HepG2 (cell line): Measurements from ENCODE around the gene PTPRC. TPM values are rescaled to one million over a fixed set of nuclear protein-coding genes. Genes with fewer than 3 reads are reported as not detected.
A peak's percentile ranks its signal among the peaks of the same experiment; 100 is the strongest.

Source experiments
- ATAC-seq: fragments of 200-7000 bp; cut with Tn5 transposase; 3 replicates; pipeline ENCODE4 v1.9.1; 2020; ENCODE audit warnings: mild to moderate bottlenecking, moderate library complexity
- BruUV-seq: library from RNA; stranded (reverse); fragments of 400-500 nt; replicated peaks from 2 replicates; lab custom pipeline; 2021; lab: Mats Ljungman, UMichigan
- CTCF ChIA-PET: fragments of 300-600 bp; formaldehyde crosslinking; extraction: SDS; loops from one replicate; lab custom pipeline; 2021; ENCODE audit warnings: low total read pairs, inconsistent platforms, low intra/inter-chr PET ratio; lab: Yijun Ruan, JAX
- POLR2A ChIA-PET: fragments of 350-600 bp; sonication (Branson Sonifier 250); formaldehyde crosslinking; loops from one replicate; lab custom pipeline; 2020; ENCODE audit warnings: antibody characterized with exemption, inconsistent platforms; lab: Yijun Ruan, JAX
- DNase-seq: peaks from one replicate; pipeline ENCODE4 v3.0.0-alpha.2; 2015; ENCODE audit warnings: low spot score
- FAIRE-seq: peaks from 3 replicates; lab custom pipeline; 2011; peaks lifted over from hg19 to GRCh38; lab: Jason Lieb, UNC
- H2AFZ ChIP-seq: one replicate; pipeline ENCODE4 v1.6.1; 2011; ENCODE audit warnings: low read length, inconsistent platforms
- H3K27ac ChIP-seq: fragments of 300-600 bp; 3 replicates; pipeline ENCODE4 v1.8.0; 2011; ENCODE audit warnings: mixed run types, mild to moderate bottlenecking, mixed read lengths, low read length, inconsistent platforms; ENCODE audit not compliant: insufficient read depth; ENCODE audit errors: extremely low read length
- H3K27me3 ChIP-seq, 2 experiments: fragments of 200-600 bp in 1 of 2; 2 replicates in 1 of 2; 3 replicates in 1 of 2; pipeline versions ENCODE4 v1.6.0 to v1.8.0; 2011; ENCODE audit warnings: low read length in 2 of 2, mild to moderate bottlenecking in 2 of 2, moderate library complexity in 2 of 2, inconsistent platforms in 1 of 2; ENCODE audit not compliant: insufficient read depth in 2 of 2, control insufficient read depth in 1 of 2
- H3K36me3 ChIP-seq, 2 experiments: fragments of 200-600 bp in 1 of 2; replicated peaks in 1 of 2; 2 replicates in 1 of 2; 3 replicates in 1 of 2; pipeline versions ENCODE4 v1.5.1 to v1.8.0; 2011; ENCODE audit warnings: low read length in 2 of 2, inconsistent platforms in 1 of 2; ENCODE audit not compliant: insufficient read depth in 2 of 2, control insufficient read depth in 1 of 2
- H3K4me1 ChIP-seq: 2 replicates; pipeline ENCODE4 v1.5.1; 2012; ENCODE audit warnings: low read length, inconsistent platforms; ENCODE audit not compliant: insufficient read depth
- H3K4me2 ChIP-seq: 2 replicates; pipeline ENCODE4 v1.6.0; 2011; ENCODE audit warnings: low read depth, low read length, inconsistent platforms
- H3K4me3 ChIP-seq, 3 experiments: fragments of 200-600 bp in 1 of 3; sonication (generic), shearing (Covaris generic) in 1 of 3; replicated peaks in 1 of 3; 2 replicates each; pipeline ENCODE4 v1.5.1; 2011 to 2016; ENCODE audit warnings: low read length in 3 of 3, inconsistent platforms in 2 of 3, low read depth in 2 of 3, mild to moderate bottlenecking in 2 of 3, control low read depth in 1 of 3, mixed read lengths in 1 of 3; ENCODE audit not compliant: insufficient read depth in 1 of 3
- H3K79me2 ChIP-seq: one replicate; pipeline ENCODE4 v1.6.1; 2011; ENCODE audit warnings: low read length, inconsistent platforms; ENCODE audit not compliant: insufficient read depth
- H3K9ac ChIP-seq: 2 replicates; pipeline ENCODE4 v1.6.0; 2011; ENCODE audit warnings: mild to moderate bottlenecking, low read depth, low read length, inconsistent platforms; ENCODE audit not compliant: insufficient read depth
- H3K9me3 ChIP-seq: 2 replicates; pipeline ENCODE4 v1.5.1; 2012; ENCODE audit warnings: mild to moderate bottlenecking, low read length
- H4K20me1 ChIP-seq: 2 replicates; pipeline ENCODE4 v1.6.0; 2011; ENCODE audit warnings: inconsistent platforms, mild to moderate bottlenecking, low read length, moderate library complexity; ENCODE audit not compliant: insufficient read depth
- DR1 ChIP-seq: sonication (generic); formaldehyde crosslinking; IDR thresholded peaks from 2 replicates; pipeline ENCODE4 v1.8.0; 2021; ENCODE audit warnings: mild to moderate bottlenecking, missing genetic modification reagents, inconsistent platforms
- HOXA5 ChIP-seq: sonication (generic); formaldehyde crosslinking; IDR thresholded peaks from 2 replicates; pipeline ENCODE4 v1.4.0; 2020; ENCODE audit warnings: missing genetic modification reagents
- ISL2 ChIP-seq: sonication (generic); formaldehyde crosslinking; IDR thresholded peaks from 2 replicates; pipeline ENCODE4 v1.5.0; 2020; ENCODE audit warnings: missing genetic modification reagents
- MIER2 ChIP-seq: IDR thresholded peaks from 2 replicates; pipeline ENCODE4 v1.6.1; 2016; ENCODE audit warnings: missing biosample characterization, missing genetic modification reagents
- POGZ ChIP-seq: sonication (generic); formaldehyde crosslinking; IDR thresholded peaks from 2 replicates; pipeline ENCODE4 v1.4.0; 2020; ENCODE audit warnings: mild to moderate bottlenecking, missing genetic modification reagents
- RAD21 ChIP-seq: fragments of 450-650 bp; formaldehyde crosslinking; IDR thresholded peaks from 2 replicates; pipeline ENCODE4 v1.5.0; 2020; ENCODE audit warnings: mild to moderate bottlenecking
- SMC3 ChIP-seq: IDR thresholded peaks from 2 replicates; pipeline ENCODE4 v1.6.1; 2011; ENCODE audit warnings: low read length, improper control_type of control experiment
- SNRNP70 ChIP-seq: fragments of 200-400 bp; formaldehyde crosslinking; IDR thresholded peaks from 2 replicates; pipeline ENCODE4 v1.6.1; 2017; ENCODE audit warnings: mild to moderate bottlenecking, low read depth, low read length, moderate library complexity
- WGBS: methylation state at CpG from one replicate; pipeline ENCODE4 v1.1.6; 2017; ENCODE audit warnings: low lambda C conversion rate; 5-methylcytosine and 5-hydroxymethylcytosine counted together
- in situ Hi-C: cut with HindIII; loops from 2 replicates; pipeline ENCODE4 v1.10.0; 2017; ENCODE audit warnings: low pct_unique_long_range_greater_than_20kb; ENCODE audit not compliant: extremely low pct_ligation_motif_present
- intact Hi-C: fragments of 100-400 bp; cut with micrococcal nuclease; formaldehyde crosslinking; loops from one replicate; pipeline ENCODE4 v1.10.0; 2022; ENCODE audit not compliant: unreplicated experiment
- polyA plus RNA-seq, 8 experiments: library from polyadenylated mRNA; depleted of rRNA in 3 of 8; stranded (reverse) in 7 of 8; unstranded in 1 of 8; fragments of >200 nt; fragmentation: Illumina TruSeq in 4 of 8; extraction: Trizol in 4 of 8; gene quantifications; 2 replicates each; pipeline versions ENCODE4 v1.2.1 to v1.2.3, GENCODE V29; 2011 to 2016; ENCODE audit warnings: low read depth in 4 of 8, missing spikeins in 1 of 8, mixed read lengths in 1 of 8; ENCODE audit not compliant: insufficient read depth in 1 of 8
- total RNA-seq, 5 experiments: library from RNA; depleted of rRNA; stranded (reverse); fragments of >200 nt; fragmentation: Illumina TruSeq; extraction: Trizol; gene quantifications; 2 replicates each; pipeline ENCODE4 v1.2.3, GENCODE V29; 2016; ENCODE audit warnings: low read depth in 1 of 5
- TF ChIP-seq, protein P1 (sequence below): sonication (generic); formaldehyde crosslinking; IDR thresholded peaks from 2 replicates; pipeline ENCODE4 v1.8.0; 2022; ENCODE audit warnings: mild to moderate bottlenecking, missing genetic modification reagents, moderate library complexity
- TF ChIP-seq, protein P2 (sequence below): sonication (generic); formaldehyde crosslinking; IDR thresholded peaks from 2 replicates; pipeline ENCODE4 v1.8.1; 2023; ENCODE audit warnings: mild to moderate bottlenecking, missing genetic modification reagents
- TF ChIP-seq, protein P3 (sequence below): IDR thresholded peaks from 2 replicates; pipeline ENCODE4 v1.4.0; 2020; ENCODE audit warnings: mild to moderate bottlenecking, missing genetic modification reagents

The PTPRC gene
- total and polyA plus RNA-seq, 2 of the 13 experiments (the other 11 are each of a cell fraction or from before 2014, with no cell fraction given): not detected

DNA sequence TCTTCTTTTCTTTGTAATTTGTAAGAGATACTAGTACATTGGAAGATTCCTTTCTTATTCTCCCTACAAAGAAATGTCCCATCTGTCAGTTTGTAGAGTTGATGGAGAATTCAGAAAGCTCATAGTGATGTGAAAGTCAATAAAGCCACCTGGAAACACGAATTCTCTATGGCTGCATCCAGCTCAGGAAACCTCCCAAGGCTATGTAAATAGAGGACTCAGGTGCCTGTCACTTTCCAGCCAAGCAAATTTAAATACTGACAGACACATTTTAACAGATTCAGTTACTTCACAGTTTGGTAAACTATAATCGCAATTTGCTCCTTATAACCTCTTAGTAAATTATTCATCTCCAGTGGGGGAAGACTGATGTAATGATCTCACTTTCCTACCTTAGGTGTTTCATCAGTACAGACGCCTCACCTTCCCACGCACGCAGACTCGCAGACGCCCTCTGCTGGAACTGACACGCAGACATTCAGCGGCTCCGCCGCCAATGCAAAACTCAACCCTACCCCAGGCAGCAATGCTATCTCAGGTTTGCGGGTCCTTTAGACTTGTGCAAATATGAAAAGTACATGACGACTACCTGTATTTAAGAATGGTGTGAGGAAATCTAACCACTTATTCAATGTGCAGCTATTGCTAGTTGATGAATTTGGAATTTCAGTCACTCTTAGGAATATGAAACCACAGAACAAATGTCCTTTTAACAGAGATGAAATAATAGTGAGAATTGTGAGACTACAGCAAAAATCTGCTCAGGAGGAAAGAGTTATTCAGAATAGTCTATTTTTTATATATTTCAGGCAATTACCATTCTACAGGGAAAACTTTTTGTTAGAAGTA lies 60.6 kb downstream of the PTPRC start (continued):
- TF ChIP-seq, protein P1, sequence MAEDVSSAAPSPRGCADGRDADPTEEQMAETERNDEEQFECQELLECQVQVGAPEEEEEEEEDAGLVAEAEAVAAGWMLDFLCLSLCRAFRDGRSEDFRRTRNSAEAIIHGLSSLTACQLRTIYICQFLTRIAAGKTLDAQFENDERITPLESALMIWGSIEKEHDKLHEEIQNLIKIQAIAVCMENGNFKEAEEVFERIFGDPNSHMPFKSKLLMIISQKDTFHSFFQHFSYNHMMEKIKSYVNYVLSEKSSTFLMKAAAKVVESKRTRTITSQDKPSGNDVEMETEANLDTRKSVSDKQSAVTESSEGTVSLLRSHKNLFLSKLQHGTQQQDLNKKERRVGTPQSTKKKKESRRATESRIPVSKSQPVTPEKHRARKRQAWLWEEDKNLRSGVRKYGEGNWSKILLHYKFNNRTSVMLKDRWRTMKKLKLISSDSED: no peak
- TF ChIP-seq MIER2 (CRISPR knock-in tag): no peak
- TF ChIP-seq RAD21 (CRISPR knock-in tag): 0 out of 2 replicates have a peak, but pooled peaks have one; percentile 18
- peak; percentile 25; the same call in 1 of the 2 replicates for TF ChIP-seq SMC3
- TF ChIP-seq ISL2 (CRISPR knock-in tag): no peak
- no peak for TF ChIP-seq HOXA5 (CRISPR knock-in tag)

DNA sequence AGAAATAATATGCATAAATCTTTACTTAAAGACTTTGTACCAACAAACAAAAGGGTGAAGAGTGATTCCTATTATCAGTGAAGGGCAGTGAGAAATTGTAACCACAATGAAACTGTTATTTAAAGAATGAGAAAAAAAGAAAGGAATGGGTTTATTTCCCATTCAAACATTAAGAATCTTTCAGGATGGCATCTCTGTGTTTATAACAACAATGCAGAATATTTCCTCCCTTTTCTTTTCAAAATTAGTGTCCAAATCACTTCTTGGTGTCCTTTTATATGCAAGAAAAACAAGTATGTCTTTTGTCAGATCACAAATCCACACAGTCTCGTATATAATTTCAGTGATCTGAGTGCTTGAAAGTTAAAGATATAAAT lies 61.2 kb downstream of the PTPRC start:
- H3K27ac ChIP-seq: no peak overlapping the region
- H3K79me2 ChIP-seq: no peaks in the 10 kb centered on the region
- H3K27me3 ChIP-seq: no peaks in the 10 kb centered on the region
- TF ChIP-seq, protein P2, sequence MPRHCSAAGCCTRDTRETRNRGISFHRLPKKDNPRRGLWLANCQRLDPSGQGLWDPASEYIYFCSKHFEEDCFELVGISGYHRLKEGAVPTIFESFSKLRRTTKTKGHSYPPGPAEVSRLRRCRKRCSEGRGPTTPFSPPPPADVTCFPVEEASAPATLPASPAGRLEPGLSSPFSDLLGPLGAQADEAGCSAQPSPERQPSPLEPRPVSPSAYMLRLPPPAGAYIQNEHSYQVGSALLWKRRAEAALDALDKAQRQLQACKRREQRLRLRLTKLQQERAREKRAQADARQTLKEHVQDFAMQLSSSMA (CRISPR knock-in tag): no peak
- TF ChIP-seq POGZ (CRISPR knock-in tag) (no peak), DR1 (CRISPR knock-in tag) (no peak), SNRNP70 (no peak)
- TF ChIP-seq, protein P3, sequence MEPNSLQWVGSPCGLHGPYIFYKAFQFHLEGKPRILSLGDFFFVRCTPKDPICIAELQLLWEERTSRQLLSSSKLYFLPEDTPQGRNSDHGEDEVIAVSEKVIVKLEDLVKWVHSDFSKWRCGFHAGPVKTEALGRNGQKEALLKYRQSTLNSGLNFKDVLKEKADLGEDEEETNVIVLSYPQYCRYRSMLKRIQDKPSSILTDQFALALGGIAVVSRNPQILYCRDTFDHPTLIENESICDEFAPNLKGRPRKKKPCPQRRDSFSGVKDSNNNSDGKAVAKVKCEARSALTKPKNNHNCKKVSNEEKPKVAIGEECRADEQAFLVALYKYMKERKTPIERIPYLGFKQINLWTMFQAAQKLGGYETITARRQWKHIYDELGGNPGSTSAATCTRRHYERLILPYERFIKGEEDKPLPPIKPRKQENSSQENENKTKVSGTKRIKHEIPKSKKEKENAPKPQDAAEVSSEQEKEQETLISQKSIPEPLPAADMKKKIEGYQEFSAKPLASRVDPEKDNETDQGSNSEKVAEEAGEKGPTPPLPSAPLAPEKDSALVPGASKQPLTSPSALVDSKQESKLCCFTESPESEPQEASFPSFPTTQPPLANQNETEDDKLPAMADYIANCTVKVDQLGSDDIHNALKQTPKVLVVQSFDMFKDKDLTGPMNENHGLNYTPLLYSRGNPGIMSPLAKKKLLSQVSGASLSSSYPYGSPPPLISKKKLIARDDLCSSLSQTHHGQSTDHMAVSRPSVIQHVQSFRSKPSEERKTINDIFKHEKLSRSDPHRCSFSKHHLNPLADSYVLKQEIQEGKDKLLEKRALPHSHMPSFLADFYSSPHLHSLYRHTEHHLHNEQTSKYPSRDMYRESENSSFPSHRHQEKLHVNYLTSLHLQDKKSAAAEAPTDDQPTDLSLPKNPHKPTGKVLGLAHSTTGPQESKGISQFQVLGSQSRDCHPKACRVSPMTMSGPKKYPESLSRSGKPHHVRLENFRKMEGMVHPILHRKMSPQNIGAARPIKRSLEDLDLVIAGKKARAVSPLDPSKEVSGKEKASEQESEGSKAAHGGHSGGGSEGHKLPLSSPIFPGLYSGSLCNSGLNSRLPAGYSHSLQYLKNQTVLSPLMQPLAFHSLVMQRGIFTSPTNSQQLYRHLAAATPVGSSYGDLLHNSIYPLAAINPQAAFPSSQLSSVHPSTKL (CRISPR knock-in tag): no peak
- TF ChIP-seq, all 625 proteins: peak for 0
- POLR2A ChIA-PET: no interaction called here
- FAIRE-seq: no peak
- H3K9me3 ChIP-seq: no peaks in the 10 kb centered on the region
- CTCF ChIA-PET: no interaction called here
- in situ Hi-C loops: no loop called here
- H3K36me3 ChIP-seq: no peaks in the 10 kb centered on the region
- H3K4me3 ChIP-seq: no peak overlapping the region
- H3K9ac ChIP-seq: no peak overlapping the region
- H4K20me1 ChIP-seq: no peaks in the 10 kb centered on the region
- DNase-seq: no peak
- no peaks in the 10 kb centered on the region for H3K4me1 ChIP-seq
- no peak overlapping the region for H2AFZ ChIP-seq
- WGBS: 9% methylated on average over 1 of the region's 1 CpG
- ATAC-seq: no peak
- BruUV-seq: no TSS peak
- no peak overlapping the region for H3K4me2 ChIP-seq
- intact Hi-C loops: no loop called here
